NCI-H2107 (cell line): ENCODE data around the gene ANKRD16.
"Not testable (repeated sequence)": the region's sequence is repeated elsewhere in the genome, so short reads cannot be mapped to it uniquely, and the experiment has no call there.

Experiments
- DNase-seq: peaks from one replicate; lab custom pipeline; 2025; lab: John Stamatoyannopoulos, UW

ANKRD16 gene

DNA sequence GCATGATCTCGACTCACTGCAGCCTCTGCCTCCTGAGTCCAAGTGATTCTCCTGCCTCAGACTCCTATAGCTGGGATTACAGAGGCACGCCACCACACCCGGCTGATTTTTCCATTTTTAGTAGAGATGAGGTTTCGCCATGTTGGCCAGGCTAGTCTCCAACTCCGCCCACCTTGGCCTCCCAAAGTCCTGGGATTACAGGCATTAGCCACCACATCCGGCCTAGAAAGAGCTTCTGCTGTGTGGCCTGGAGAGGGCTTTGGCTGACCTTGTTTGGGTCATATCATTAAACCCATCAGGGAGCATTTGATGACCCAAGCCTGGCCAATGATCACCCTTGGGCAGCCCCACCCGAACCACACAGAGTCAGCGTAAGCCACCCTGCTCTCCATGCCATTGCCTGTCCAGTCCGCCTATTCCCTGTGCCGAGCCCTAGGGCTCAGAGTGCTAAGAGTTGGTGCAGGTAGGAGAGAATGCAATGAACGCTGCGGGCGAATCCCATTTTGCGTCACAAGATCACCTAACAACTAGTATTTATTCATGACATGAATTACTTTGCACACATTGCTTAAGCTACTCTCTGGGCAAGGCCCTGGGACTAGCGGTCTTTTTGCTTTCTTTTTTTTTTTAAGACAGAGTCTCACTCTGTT lies 54.1 kb downstream of the ANKRD16 start:
- no peak for DNase-seq

GRCh38 chr10:5833814-5834213 lies 55.9 kb downstream of the ANKRD16 start:
- DNase-seq = no peak

- DNase-seq = no peak
Observed at GRCh38 chr10:5832946-5833345, 56.7 kb downstream of the ANKRD16 start.

- DNase-seq = no peak
Observed at GRCh38 chr10:5831446-5831782, 58.3 kb downstream of the ANKRD16 start.

GRCh38 chr10:5830629-5831445 lies 58.9 kb downstream of the ANKRD16 start:
- no peak for DNase-seq

- DNase-seq = no peak
Observed at GRCh38 chr10:5829267-5829666, 60.4 kb downstream of the ANKRD16 start.

DNA sequence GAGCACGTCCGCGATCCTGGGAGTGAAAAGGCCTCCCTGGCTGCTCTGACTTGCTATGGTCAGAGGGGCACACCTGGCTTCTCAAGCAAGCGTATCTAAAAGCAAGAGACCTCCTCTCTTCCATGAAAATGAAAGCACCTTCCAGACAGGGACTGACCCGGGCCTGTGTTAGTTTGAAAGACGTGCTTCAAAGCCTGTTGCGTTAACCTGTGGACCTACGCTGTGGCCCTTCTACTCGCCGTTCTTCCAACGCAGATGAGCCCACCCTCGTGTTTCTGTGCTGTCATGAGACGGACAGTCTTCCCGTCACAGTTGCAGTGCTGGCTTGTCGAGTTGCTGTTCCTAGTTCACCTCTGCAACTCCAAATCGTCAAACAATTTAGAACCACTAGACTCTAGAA lies 61.0 kb downstream of the ANKRD16 start:
- no peak for DNase-seq

DNA sequence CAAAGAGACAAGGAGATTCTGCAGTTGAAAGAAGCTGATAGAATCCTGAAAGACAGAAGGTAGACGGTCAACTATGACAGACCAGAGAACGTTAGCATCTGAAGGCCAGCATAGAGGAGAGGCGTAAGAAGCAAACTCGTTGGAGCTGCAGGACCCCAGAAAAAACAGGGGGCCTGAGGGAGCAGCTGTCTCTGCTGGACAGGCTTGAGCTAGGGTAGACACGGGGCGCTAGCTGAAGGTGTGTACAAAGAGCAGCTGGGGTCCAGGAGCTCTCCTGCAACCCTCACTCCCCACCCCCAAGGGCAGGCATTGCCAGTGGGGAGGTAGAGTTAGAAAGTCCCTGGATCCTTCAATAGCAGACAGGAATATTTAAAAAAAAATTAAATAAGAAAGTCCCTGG lies 61.9 kb downstream of the ANKRD16 start:
- DNase-seq = no peak

- not testable (repeated sequence) for DNase-seq
Observed at GRCh38 chr10:5826511-5826910, 63.2 kb downstream of the ANKRD16 start.

- DNase-seq = no peak
Observed at GRCh38 chr10:5818894-5819293, 70.8 kb downstream of the ANKRD16 start.

DNA sequence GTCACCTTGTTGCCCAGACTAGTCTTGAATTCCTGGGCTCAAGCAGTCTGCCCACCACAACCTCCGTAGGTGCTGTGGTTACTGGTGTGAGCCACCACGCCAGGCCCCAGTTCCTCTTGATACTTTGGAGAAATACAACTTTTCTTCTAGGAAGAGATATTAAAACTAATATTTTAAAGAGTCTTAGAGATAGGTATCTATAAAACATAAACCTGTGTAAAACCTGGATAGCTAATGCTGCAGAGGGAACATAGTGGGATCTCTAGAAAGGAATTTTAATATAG lies 71.7 kb downstream of the ANKRD16 start:
- no peak for DNase-seq

DNA sequence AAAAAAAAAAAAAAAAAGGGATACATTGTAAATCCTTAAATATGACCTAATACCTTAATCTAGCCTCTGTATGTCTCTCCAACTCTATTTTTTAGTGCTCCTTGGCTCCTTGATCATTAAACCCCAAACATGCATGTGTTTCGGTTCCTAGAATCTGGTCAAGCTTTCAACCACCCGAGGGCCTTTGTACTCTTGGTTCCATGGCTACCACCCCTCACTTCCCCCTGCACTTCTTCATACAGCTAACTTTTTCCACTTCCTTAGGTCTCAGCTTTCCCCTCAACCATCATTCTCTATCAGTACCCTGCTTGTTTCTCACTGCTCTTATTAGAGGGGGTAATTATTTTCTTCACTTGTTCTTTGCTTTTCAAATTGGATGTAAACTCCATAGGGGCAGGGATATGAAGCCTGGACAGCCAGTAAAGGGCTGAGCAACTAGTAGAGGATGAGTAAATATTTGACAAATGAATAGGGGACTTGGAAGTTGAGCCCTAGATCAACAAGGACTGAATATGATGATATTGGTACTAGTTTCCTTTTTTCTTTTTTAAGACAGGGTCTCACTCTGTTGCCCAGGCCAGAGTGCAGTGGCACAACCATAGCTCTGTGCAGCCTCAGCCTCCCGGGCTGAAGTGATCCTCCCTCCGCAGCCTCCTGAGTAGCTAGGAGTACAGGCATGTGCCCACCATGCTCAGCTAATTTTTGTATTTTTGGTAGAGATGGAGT lies 72.2 kb downstream of the ANKRD16 start:
- DNase-seq = no peak

DNA sequence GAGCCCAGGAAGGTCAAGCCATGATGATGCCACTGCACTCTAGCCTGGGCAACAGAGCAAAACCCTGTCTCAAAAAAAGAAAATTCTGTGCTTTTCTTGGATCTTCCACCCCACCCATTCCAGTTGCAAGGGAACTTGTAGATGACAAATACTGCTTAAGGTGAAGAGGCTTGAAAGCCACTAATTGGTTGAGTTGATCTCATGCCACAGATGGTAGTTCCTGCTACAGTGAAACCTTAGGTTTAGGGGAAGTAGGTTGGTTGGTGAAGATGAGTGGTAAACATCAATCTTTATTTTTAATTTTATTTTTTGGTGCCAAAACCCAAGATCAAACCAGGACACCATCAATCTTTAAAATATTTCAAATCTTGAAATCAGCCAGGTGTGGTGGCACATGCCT lies 73.5 kb downstream of the ANKRD16 start:
- DNase-seq = no peak

GRCh38 chr10:5814110-5815107 lies 75.3 kb downstream of the ANKRD16 start:
- DNase-seq = no peak

GRCh38 chr10:5813341-5814109 lies 76.2 kb downstream of the ANKRD16 start, which contains the start of gene GDI2:
TSS of gene GDI2 (minus strand) at chr10:5813434. CDS start at chr10:5813258, 176 bp downstream.
- DNase-seq = peak; percentile 83

DNA sequence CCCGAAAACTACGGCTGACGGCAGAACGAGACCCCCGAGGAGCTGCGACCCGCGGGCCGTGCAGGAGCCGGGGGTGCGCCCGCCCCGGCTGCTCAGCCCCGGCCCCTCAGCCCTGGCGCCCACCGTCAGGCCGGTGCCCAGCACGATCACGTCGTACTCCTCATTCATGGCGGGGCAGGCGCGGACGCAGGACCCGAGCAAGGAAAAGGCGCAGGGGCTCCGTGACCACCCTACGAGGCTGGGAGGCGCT lies 76.7 kb downstream of the ANKRD16 start:
- DNase-seq = no peak

DNA sequence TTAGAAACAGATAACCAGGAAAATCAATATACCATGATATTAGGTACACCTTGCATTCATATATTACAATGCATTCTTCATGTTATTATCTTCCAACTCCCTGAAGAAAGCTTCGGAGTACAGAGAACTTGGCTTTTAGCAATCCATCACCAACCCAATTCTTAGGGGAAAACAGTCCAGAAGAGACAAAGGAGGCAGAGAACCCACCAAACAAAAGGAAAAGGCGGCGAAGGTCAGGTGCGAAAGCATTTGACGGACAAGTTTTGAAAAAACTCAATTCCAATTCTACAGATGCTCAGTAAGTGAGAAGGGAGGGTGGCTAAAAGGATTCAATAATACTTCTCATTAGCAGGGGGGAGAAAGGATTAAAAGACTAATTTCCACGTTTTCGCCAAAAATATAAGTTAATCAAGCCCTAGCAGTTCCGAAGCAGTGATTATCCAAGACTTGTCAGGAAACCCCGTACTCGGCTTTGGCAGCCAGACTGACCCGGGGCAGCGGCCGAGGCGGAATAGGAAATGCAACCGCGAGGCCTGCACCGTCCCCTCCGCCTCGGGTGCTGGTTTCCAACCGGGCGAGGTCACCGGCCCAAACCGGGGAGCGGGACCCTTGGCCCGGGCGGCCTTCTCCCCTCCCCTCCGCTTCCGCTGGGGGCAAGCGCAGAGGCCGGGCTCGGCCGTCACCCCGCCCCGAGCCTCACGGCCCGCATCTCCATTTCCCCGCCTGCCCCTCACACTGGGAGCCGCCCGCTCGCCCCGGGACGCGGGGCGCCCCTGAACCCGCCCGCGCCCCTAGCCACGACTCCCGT lies 77.2 kb downstream of the ANKRD16 start:
- no peak for DNase-seq
